AG04450 (cell line): Measurements from ENCODE around the gene VIPR2. TPM values are rescaled to one million over a fixed set of nuclear protein-coding genes. Genes with fewer than 3 reads are reported as not detected.
"Not testable (repeated sequence)": the region's sequence is repeated elsewhere in the genome, so short reads cannot be mapped to it uniquely, and the experiment has no call there.

Experiments
- CTCF ChIA-PET: fragments of 300-600, 350-600 bp; formaldehyde crosslinking; extraction: SDS; loops from one replicate; lab custom pipeline; 2022; ENCODE audit warnings: antibody characterized with exemption, inconsistent platforms; lab: Charles Lee
- POLR2A ChIA-PET: fragments of 350-600 bp; formaldehyde crosslinking; extraction: SDS; loops from one replicate; lab custom pipeline; 2021; ENCODE audit warnings: antibody characterized with exemption, inconsistent platforms; lab: Yijun Ruan, JAX
- DNase-seq: peaks from one replicate; pipeline ENCODE4 v3.0.0-alpha.2; 2011; ENCODE audit warnings: low read depth, low spot score
- H3K27ac ChIP-seq: one replicate; pipeline ENCODE4 v1.5.1; 2012; ENCODE audit warnings: low read depth, low read length, control low read depth
- H3K27me3 ChIP-seq: one replicate; pipeline ENCODE4 v1.6.0; 2012; ENCODE audit warnings: low read length; ENCODE audit not compliant: control insufficient read depth, insufficient read depth
- H3K4me3 ChIP-seq: 2 replicates; pipeline ENCODE4 v1.5.1; 2011; ENCODE audit warnings: mild to moderate bottlenecking, low read depth, low read length, control low read depth
- H3K9me3 ChIP-seq: 2 replicates; pipeline ENCODE4 v1.5.1; 2012; ENCODE audit warnings: low read length; ENCODE audit not compliant: control insufficient read depth, insufficient read depth
- CTCF ChIP-seq: IDR thresholded peaks from 2 replicates; pipeline ENCODE4 v1.5.1; 2011; ENCODE audit warnings: low read depth, low read length, control low read depth, inconsistent platforms
- polyA plus RNA-seq: library from polyadenylated mRNA; depleted of rRNA; stranded (reverse); fragments of >200 nt; gene quantifications from 2 replicates; pipeline ENCODE4 v1.2.3, GENCODE V29; 2011

The VIPR2 gene
- polyA plus RNA-seq, 1 experiment: not detected

- Histone ChIP-seq H3K4me3 (no peak overlapping the region), H3K27ac (no peak overlapping the region), H3K9me3 (peaks cover 56% of the 10 kb centered on the region), H3K27me3 (no peaks in the 10 kb centered on the region)
- no peak for TF ChIP-seq CTCF
- POLR2A ChIA-PET: no interaction called here
- no peak for DNase-seq
- CTCF ChIA-PET: no interaction called here
Observed at GRCh38 chr7:159126311-159127260, 18.1 kb downstream of the VIPR2 start.

- H3K9me3 ChIP-seq: peaks cover 57% of the 10 kb centered on the region
- no peak overlapping the region for H3K4me3 ChIP-seq
- no peaks in the 10 kb centered on the region for H3K27me3 ChIP-seq
- DNase-seq: no peak
- ChIA-PET CTCF (no interaction called here), POLR2A (no interaction called here)
- no peak overlapping the region for H3K27ac ChIP-seq
- TF ChIP-seq CTCF: no peak
Observed at GRCh38 chr7:159125955-159126270, 18.8 kb downstream of the VIPR2 start.

- CTCF ChIA-PET: no interaction called here
- POLR2A ChIA-PET: no interaction called here
- no peak for TF ChIP-seq CTCF
- H3K9me3 ChIP-seq: peaks cover 60% of the 10 kb centered on the region
- H3K27ac ChIP-seq: no peak overlapping the region
- H3K4me3 ChIP-seq: no peak overlapping the region
- DNase-seq: no peak
- no peaks in the 10 kb centered on the region for H3K27me3 ChIP-seq
Observed at GRCh38 chr7:159125104-159125954, 19.3 kb downstream of the VIPR2 start.

GRCh38 chr7:159123793-159124192, 20.9 kb downstream of the VIPR2 start:
- DNase-seq, H3K27ac ChIP-seq, H3K4me3 ChIP-seq, POLR2A ChIA-PET, H3K27me3 ChIP-seq: not testable (repeated sequence)
- H3K9me3 ChIP-seq: peaks cover 72% of the 10 kb centered on the region
- CTCF ChIA-PET: interaction anchor here (0.7 kb wide), 1 partner anchor 1902 kb away, joined by 10 read pairs; no protein-coding TSS in a partner anchor

GRCh38 chr7:159123294-159123693, 21.4 kb downstream of the VIPR2 start:
- CTCF ChIA-PET: interaction anchor here (0.7 kb wide), 1 partner anchor 1901 kb away, joined by 10 read pairs; no protein-coding TSS in a partner anchor
- H3K27ac ChIP-seq, H3K4me3 ChIP-seq, POLR2A ChIA-PET, H3K27me3 ChIP-seq, DNase-seq: not testable (repeated sequence)
- H3K9me3 ChIP-seq: peaks cover 72% of the 10 kb centered on the region
